Astrocyte (in vitro differentiated cells and primary cell): ENCODE measurements around the gene HSF5. TPM values are rescaled to one million over a fixed set of nuclear protein-coding genes. Genes with fewer than 3 reads are reported as not detected.

ENCODE experiments used
- DNase-seq: peaks from one replicate; pipeline ENCODE4 v3.0.0-alpha.2; 2010; ENCODE audit warnings: low read depth
- FAIRE-seq: peaks from 2 replicates; lab custom pipeline; 2011; peaks lifted over from hg19 to GRCh38; lab: Jason Lieb, UNC
- H2AFZ ChIP-seq: 2 replicates; pipeline ENCODE4 v1.6.0; 2012; ENCODE audit warnings: low read depth, low read length, inconsistent platforms
- H3K27ac ChIP-seq: 2 replicates; pipeline ENCODE4 v1.5.1; 2011; ENCODE audit warnings: low read depth, low read length, inconsistent platforms
- H3K27me3 ChIP-seq: 2 replicates; pipeline ENCODE4 v1.6.0; 2011; ENCODE audit warnings: low read length, inconsistent platforms; ENCODE audit not compliant: insufficient read depth
- H3K36me3 ChIP-seq: 2 replicates; pipeline ENCODE4 v1.5.1; 2011; ENCODE audit warnings: low read length, inconsistent platforms; ENCODE audit not compliant: insufficient read depth
- H3K4me1 ChIP-seq: 2 replicates; pipeline ENCODE4 v1.5.1; 2011; ENCODE audit warnings: low read length, inconsistent platforms; ENCODE audit not compliant: insufficient read depth
- H3K4me2 ChIP-seq: 2 replicates; pipeline ENCODE4 v1.6.0; 2012; ENCODE audit warnings: low read length, inconsistent platforms
- H3K4me3 ChIP-seq: 2 replicates; pipeline ENCODE4 v1.5.1; 2011; ENCODE audit warnings: low read depth, mild to moderate bottlenecking, low read length, inconsistent platforms; ENCODE audit not compliant: insufficient read depth
- H3K79me2 ChIP-seq: 2 replicates; pipeline ENCODE4 v1.6.0; 2012; ENCODE audit warnings: mild to moderate bottlenecking, low read length, inconsistent platforms; ENCODE audit not compliant: insufficient read depth
- H3K9ac ChIP-seq: 2 replicates; pipeline ENCODE4 v1.6.0; 2012; ENCODE audit warnings: mild to moderate bottlenecking, low read length, inconsistent platforms
- H3K9me3 ChIP-seq: 2 replicates; pipeline ENCODE4 v1.5.1; 2012; ENCODE audit warnings: low read depth, mild to moderate bottlenecking, low read length, inconsistent platforms; ENCODE audit not compliant: insufficient read depth
- H4K20me1 ChIP-seq: 2 replicates; pipeline ENCODE4 v1.6.0; 2012; ENCODE audit warnings: low read length, inconsistent platforms; ENCODE audit not compliant: insufficient read depth
- H3K27ac Mint-ChIP-seq: one replicate; pipeline ENCODE4 v1.8.0; 2021; ENCODE audit warnings: mild to moderate bottlenecking, mixed read lengths; ENCODE audit not compliant: unreplicated experiment
- H3K27me3 Mint-ChIP-seq: one replicate; pipeline ENCODE4 v1.8.0; 2021; ENCODE audit warnings: low read depth, mixed read lengths; ENCODE audit not compliant: unreplicated experiment
- H3K36me3 Mint-ChIP-seq: one replicate; pipeline ENCODE4 v1.8.0; 2021; ENCODE audit warnings: low read depth, mixed read lengths; ENCODE audit not compliant: unreplicated experiment
- H3K4me1 Mint-ChIP-seq: one replicate; pipeline ENCODE4 v1.8.0; 2021; ENCODE audit warnings: low read depth, mixed read lengths; ENCODE audit not compliant: unreplicated experiment
- H3K4me3 Mint-ChIP-seq: one replicate; pipeline ENCODE4 v1.8.0; 2021; ENCODE audit warnings: mild to moderate bottlenecking, moderate library complexity, mixed read lengths; ENCODE audit not compliant: unreplicated experiment
- H3K9me3 Mint-ChIP-seq: one replicate; pipeline ENCODE4 v1.8.0; 2021; ENCODE audit warnings: mild to moderate bottlenecking, mixed read lengths; ENCODE audit not compliant: unreplicated experiment
- CTCF ChIP-seq: IDR thresholded peaks from 2 replicates; pipeline ENCODE4 v1.5.1; 2011; ENCODE audit warnings: low read depth, mild to moderate bottlenecking, inconsistent platforms, low read length, moderate library complexity; ENCODE audit not compliant: insufficient read depth
- EZH2 ChIP-seq: IDR thresholded peaks from 2 replicates; pipeline ENCODE4 v1.6.1; 2012; ENCODE audit warnings: mild to moderate bottlenecking, low read length, inconsistent platforms; ENCODE audit not compliant: insufficient read depth
- total RNA-seq: library from RNA; stranded (reverse); gene quantifications from 2 replicates; pipeline ENCODE4 v1.2.1, GENCODE V29; 2021

Gene HSF5
- total RNA-seq, 1 donor from 2014 or later: not detected

- H3K9me3 Mint-ChIP-seq: no peaks in the 10 kb centered on the region
- H3K27me3 Mint-ChIP-seq: no peaks in the 10 kb centered on the region
- Histone ChIP-seq H3K27me3 (peaks cover 36% of the 10 kb centered on the region), H2AFZ (no peak overlapping the region), H3K4me2 (no peak overlapping the region), H3K36me3 (no peaks in the 10 kb centered on the region), H3K9ac (no peak overlapping the region), H3K79me2 (no peaks in the 10 kb centered on the region), H3K9me3 (no peaks in the 10 kb centered on the region), H3K27ac (no peak overlapping the region), H3K4me3 (no peak overlapping the region), H4K20me1 (no peaks in the 10 kb centered on the region), H3K4me1 (no peaks in the 10 kb centered on the region)
- TF ChIP-seq EZH2: no peak
- no peak for TF ChIP-seq CTCF
- peaks cover 16% of the 10 kb centered on the region for H3K4me1 Mint-ChIP-seq
- H3K4me3 Mint-ChIP-seq: no peak overlapping the region
- H3K36me3 Mint-ChIP-seq: no peaks in the 10 kb centered on the region
- DNase-seq (no peak), FAIRE-seq (no peak)
- H3K27ac Mint-ChIP-seq: no peak overlapping the region
Observed at GRCh38 chr17:58415371-58416055, 72.7 kb downstream of the HSF5 start.

DNA sequence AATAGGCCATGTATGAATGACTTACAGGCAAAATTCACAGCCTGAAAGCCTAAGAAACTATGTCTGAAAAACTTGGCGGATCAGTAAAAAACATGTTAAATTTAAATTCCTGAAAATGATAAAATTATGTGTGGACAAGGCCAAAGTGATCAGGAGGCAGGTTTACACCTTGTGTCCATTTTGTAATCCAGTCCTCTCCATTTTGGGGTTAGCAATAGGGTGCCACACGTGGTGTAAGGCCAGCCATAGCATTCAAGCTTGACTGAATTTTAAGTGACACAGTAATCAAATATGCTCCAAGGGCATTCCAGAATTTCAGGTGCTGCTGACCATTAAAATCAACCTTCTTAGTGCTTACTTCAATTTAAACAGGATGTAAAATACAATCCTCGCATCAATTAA is 73.6 kb downstream of the HSF5 start:
- Mint-ChIP-seq H3K9me3 (no peaks in the 10 kb centered on the region), H3K4me1 (peaks cover 16% of the 10 kb centered on the region), H3K27me3 (no peaks in the 10 kb centered on the region), H3K36me3 (no peaks in the 10 kb centered on the region), H3K4me3 (no peak overlapping the region), H3K27ac (no peak overlapping the region)
- no peaks in the 10 kb centered on the region for H3K9me3 ChIP-seq
- H2AFZ ChIP-seq: no peak overlapping the region
- H3K36me3 ChIP-seq: no peaks in the 10 kb centered on the region
- no peak overlapping the region for H3K4me3 ChIP-seq
- TF ChIP-seq CTCF (no peak), EZH2 (no peak)
- no peak overlapping the region for H3K27ac ChIP-seq
- H4K20me1 ChIP-seq: no peaks in the 10 kb centered on the region
- DNase-seq (no peak), FAIRE-seq (no peak)
- H3K27me3 ChIP-seq: peaks cover 30% of the 10 kb centered on the region
- H3K9ac ChIP-seq: no peak overlapping the region
- H3K4me1 ChIP-seq: no peaks in the 10 kb centered on the region
- no peaks in the 10 kb centered on the region for H3K79me2 ChIP-seq
- no peak overlapping the region for H3K4me2 ChIP-seq

GRCh38 chr17:58413684-58414083 is 74.5 kb downstream of the HSF5 start:
- Mint-ChIP-seq H3K4me1 (peaks cover 16% of the 10 kb centered on the region), H3K9me3 (no peaks in the 10 kb centered on the region), H3K36me3 (no peaks in the 10 kb centered on the region), H3K4me3 (no peak overlapping the region), H3K27ac (no peak overlapping the region), H3K27me3 (no peaks in the 10 kb centered on the region)
- no peak for DNase-seq
- no peak overlapping the region for H2AFZ ChIP-seq
- no peak overlapping the region for H3K4me3 ChIP-seq
- H3K27me3 ChIP-seq: peaks cover 37% of the 10 kb centered on the region
- no peaks in the 10 kb centered on the region for H3K9me3 ChIP-seq
- H3K27ac ChIP-seq: no peak overlapping the region
- H3K79me2 ChIP-seq: no peaks in the 10 kb centered on the region
- H3K4me1 ChIP-seq: no peaks in the 10 kb centered on the region
- no peak overlapping the region for H3K4me2 ChIP-seq
- H3K36me3 ChIP-seq: no peaks in the 10 kb centered on the region
- FAIRE-seq: no peak
- no peak overlapping the region for H3K9ac ChIP-seq
- no peak for TF ChIP-seq EZH2
- no peak for TF ChIP-seq CTCF
- H4K20me1 ChIP-seq: no peaks in the 10 kb centered on the region
